Stomach (tissue), 4 donors: Measurements from ENCODE around the gene TMEM176B.

ENCODE experiments used
- CTCF ChIP-seq, 7 experiments: fragments of 450-650 bp in 4 of 7; fragments of 200-600 bp in 3 of 7; sonication (generic) in 3 of 7; IDR thresholded peaks; one replicate each; pipeline ENCODE4 v1.5.1; 2016 to 2019; ENCODE audit warnings: antibody characterized with exemption in 7 of 7, control low read depth in 2 of 7, mild to moderate bottlenecking in 1 of 7
- EP300 ChIP-seq: sonication (generic); formaldehyde crosslinking; IDR thresholded peaks from one replicate; pipeline ENCODE4 v1.6.1; 2017; ENCODE audit warnings: antibody characterized with exemption
- POLR2A ChIP-seq, 4 donors: fragments of 450-650 bp; IDR thresholded peaks; one replicate each; pipeline ENCODE4 v1.6.1; 2016; ENCODE audit warnings: antibody characterized with exemption in 4 of 4, control low read depth in 2 of 4, mild to moderate bottlenecking in 1 of 4, moderate library complexity in 1 of 4

DNA sequence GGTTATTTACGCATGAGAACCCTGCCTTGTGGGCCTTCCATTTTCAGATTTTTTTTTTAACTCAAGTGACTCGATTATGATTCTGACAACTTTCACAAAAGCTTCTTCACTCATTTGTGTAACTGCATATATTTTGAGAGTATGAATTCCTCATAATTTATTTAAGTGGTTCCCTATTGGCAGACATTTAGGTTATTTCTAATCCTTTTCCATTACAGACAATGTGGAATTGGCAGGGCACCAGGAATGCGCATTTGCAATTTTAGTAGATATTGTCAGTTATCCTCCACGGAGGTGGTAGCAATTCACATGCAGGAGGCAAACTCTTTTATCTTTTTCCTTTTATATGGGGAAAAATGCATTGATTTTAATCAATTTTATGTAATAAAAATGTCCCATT is 2.5 kb downstream of the TMEM176B start:
- TF ChIP-seq EP300: no peak
- TF ChIP-seq CTCF (IDR thresholded peaks at IDR 0.05): no peak
- TF ChIP-seq POLR2A (IDR thresholded peaks at IDR 0.05): no peak
